HG03108 (cell line): ENCODE results near the gene CYB5R4.

Source experiments
- ATAC-seq: cut with Tn5 transposase; IDR thresholded peaks from one replicate; pipeline ENCODE4 v1.9.1; 2021; ENCODE audit warnings: moderate library complexity; ENCODE audit not compliant: unreplicated experiment

Gene CYB5R4

DNA sequence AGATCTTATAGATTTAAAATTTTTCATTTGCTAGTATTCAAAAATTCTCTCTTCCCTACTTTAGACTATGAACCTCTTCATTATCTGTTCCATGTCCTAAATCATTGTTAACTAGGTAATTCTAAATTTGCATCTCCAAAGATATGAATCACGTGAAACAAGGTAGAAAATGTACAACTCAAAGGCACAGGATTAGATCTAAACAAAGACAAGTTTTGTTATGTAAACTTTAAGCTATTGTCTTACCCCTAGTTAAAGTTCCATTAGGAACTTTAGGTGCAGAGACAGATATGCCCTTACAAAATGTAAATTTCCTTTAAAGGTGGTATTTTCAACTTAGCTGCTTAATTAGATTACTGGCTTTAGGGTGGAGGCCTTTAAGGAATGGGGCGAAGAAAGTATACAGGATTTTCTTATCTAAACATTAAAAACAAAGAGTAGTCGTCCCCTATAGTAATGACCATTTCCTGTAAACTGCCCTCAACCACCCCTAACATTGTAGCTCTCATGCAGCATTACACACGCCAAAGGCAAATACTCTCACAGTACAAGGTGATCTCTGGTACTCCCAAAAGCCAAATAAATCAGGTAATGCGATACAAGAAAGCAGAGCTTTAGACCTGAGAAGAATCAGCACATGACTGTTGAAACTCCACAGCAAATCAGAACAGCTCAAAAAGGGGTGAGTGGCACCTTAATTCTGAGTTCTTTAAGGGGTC lies 116.7 kb downstream of the CYB5R4 start:
- ATAC-seq, result no peak

GRCh38 chr6:83976871-83977270 lies 117.4 kb downstream of the CYB5R4 start:
- ATAC-seq, result no peak

DNA sequence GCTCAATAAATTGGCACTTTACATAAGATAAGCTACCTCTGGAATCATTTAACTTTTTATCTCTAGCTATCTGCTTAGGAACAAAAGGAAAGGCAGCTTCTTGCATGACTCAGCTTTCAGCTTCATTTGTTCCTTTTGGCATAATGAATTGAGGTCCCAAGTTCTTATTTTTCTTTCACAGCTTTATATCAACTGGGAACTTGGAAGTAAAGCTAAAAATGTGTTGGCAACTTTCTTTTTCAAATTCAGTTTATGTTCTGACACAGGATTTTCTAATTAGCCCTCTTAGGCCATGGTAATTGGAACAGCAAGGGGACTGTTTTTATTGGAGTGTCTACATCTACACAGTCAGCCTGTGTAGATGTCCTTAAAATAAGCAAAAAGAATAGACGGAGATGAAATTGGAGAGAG lies 118.8 kb downstream of the CYB5R4 start:
- no peak for ATAC-seq

- ATAC-seq, result no peak
Measured at GRCh38 chr6:83978997-83979396, 119.5 kb downstream of the CYB5R4 start.

DNA sequence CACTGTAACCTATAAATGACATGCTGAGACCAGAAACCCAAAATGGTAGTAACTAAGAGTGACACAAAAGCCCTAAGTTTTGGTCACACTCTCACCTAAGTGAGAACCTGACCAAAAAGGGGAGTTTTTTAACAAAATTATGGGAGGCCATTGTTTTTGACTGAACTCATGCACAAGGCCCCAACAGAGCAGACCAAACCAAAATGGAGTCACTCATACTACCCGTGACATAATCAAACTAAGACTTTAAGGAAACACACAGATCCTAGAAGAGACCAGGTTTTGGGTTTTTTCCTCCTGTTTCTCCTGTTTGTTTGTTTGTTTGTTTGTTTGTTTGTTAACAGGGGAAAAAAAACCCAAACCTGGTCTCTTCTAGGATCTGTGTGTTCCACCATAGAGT lies 124.9 kb downstream of the CYB5R4 start:
- ATAC-seq, result no peak

DNA sequence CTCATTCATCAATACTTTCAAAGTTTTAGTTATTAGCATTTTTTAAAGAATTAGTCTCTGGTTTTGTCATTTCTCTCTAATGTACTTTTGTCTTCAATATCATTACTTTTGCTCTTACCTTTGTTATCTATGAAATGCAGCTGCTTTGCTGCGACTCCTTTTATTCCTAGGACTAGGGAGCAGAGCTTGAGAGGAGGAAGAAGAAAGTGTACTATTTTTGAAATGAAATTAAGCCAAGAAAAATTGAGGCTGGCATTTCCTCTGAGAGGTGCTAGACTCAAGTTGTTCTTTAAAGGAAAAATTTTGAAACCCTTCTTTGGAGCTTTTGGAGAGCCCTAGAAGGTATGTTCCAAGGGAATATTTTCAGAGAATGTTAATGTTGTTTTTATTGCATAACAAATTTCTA lies 125.8 kb downstream of the CYB5R4 start:
- no peak for ATAC-seq

GRCh38 chr6:83985715-83986114 lies 126.2 kb downstream of the CYB5R4 start:
- ATAC-seq, result no peak

DNA sequence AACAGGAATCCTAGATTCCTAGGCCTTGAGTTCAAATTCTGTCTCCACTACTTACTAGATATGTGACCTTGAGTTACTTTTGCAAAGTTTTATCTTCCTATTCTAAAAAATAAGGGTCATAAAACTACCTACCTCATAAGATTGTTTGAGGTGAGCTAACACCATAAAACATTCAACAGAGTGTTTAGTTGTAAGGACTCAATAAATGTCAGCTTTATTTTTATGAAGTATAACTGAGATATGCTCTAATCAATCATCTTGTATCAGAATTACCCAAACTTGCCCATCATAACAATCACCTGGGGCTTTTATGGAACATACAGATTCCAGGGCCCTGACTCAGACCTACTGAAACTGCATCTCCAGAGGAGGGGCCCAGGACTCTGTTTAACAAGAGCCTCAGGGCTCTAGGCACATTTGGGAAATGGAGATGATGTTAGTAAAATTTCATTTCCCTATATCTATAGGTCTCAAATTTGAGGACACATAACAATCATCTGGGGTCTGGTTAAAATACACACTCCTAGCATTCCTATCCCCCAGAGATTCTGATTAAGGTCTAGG lies 138.6 kb downstream of the CYB5R4 start:
- ATAC-seq, result no peak

DNA sequence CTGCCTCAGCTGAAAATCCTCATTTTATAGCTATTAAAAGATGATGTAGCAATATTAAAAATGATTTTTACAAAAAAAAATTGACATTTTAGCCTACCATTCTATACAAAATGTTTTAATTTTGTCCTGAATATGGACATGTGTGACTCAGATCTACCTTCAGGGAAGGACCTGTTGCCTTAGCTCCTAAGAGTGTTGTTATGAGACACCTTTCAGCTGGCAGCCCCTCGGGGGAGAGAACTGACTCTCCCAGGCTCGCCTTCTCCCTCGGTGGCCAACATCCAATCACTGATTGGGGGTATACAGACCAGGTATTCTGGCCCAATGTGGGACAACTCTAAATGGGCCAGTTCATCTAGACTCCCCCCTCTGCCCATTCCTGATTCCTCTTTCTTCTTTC lies 141.6 kb downstream of the CYB5R4 start:
- no peak for ATAC-seq

- ATAC-seq, result no peak
Measured at GRCh38 chr6:84002226-84002625, 142.7 kb downstream of the CYB5R4 start.

- ATAC-seq, result no peak
Measured at GRCh38 chr6:84003131-84003530, 143.6 kb downstream of the CYB5R4 start.

GRCh38 chr6:84003654-84004053 lies 144.2 kb downstream of the CYB5R4 start:
- no peak for ATAC-seq

GRCh38 chr6:84007871-84008270 lies 148.4 kb downstream of the CYB5R4 start:
- ATAC-seq, result no peak

- no peak for ATAC-seq
Measured at GRCh38 chr6:84013354-84013753, 153.9 kb downstream of the CYB5R4 start.

DNA sequence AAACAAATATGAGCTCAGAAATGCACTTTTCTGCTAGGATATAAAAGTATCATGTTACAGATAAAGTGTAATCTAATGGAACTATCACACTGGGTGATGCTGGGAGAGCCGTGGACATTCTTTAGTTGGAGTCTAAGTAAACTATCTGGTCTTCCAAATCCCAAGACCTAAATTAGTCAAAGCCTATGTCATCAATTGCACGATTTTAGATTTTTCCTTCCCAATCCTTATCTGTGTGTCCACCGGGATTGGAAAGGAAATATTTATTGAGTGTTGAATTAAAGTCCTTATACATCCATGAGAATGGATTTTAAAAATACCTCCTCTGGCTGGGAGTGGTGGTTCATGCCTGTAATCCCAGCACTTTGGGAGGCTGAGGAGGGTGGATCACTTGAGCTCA lies 154.4 kb downstream of the CYB5R4 start:
- no peak for ATAC-seq

DNA sequence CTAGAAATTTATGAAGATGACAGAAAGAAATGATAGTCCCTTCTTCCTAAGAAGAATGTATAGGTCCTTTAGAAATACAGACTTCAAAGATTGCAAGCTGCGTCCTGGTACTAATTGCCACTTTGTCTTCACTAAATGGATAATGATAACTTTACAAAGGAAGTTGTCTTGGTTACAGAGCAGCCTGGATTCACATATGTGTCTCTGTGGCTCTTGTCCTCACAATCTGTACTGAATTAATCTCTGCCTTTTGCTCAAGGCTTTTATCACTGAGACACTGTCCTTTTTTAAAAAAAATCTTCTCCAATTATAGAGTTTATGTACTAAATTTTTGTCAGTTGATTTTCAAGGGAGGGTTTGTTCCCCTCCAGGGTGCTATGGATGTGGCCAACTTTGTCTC lies 156.5 kb downstream of the CYB5R4 start:
- no peak for ATAC-seq
